Measurements from ENCODE around the gene NFU1. TPM values are rescaled to one million over a fixed set of nuclear protein-coding genes. Genes with fewer than 3 reads are reported as not detected.

NFU1 gene
- total and polyA plus RNA-seq, 9 of the 15 experiments (the other 6 are each of a cell fraction or from before 2014, with no cell fraction given): 33.3 to 61.8 (median 53.7) TPM

DNA sequence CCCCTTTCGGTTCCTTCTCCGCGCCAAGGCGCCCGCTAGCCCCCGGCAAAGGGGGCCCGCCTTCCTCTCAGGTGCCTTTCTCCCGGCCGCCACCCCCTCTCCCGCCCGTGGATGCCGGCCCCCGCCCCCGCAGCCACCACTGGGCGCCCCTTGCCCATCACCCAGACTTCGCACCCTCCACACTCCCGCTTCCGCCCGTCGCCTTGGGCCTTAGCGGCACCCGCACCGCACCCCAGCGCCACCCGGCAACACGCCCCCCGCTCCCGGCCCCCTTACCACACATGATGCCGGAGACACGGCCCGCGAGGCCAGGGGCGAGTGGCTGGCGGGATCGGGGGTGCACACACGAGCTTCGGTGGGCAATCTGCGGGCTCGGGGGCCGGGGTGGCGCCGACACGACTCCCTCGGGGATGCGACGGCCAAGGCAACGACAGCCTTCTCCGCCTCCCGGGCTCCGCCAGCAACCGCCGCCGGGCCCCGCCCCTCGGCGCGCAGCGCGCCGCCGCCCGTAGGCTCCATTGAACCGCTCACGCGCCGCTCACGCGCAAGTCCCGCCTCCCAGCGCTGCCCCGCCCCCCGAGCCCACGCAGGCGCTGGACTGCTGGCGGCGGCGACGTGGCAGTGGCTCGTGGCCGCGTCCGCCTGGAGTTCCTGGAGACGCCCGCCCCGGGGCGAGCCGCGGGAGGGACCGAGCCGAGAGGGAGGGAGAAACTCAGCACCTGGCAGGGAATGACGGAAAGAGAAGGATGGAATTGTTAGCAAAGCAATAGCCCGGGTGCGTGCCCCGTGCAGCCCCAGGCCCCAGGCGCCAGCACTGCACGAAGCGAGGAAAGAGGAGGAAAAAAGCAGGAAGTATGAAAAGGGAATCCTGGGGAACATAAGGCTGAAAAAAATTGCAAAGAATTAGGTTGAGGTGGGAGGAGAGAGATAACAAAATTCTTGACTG lies 50.2 kb downstream of the NFU1 start, which contains the start of gene GFPT1 (continued):
- TF ChIP-seq, protein P1, sequence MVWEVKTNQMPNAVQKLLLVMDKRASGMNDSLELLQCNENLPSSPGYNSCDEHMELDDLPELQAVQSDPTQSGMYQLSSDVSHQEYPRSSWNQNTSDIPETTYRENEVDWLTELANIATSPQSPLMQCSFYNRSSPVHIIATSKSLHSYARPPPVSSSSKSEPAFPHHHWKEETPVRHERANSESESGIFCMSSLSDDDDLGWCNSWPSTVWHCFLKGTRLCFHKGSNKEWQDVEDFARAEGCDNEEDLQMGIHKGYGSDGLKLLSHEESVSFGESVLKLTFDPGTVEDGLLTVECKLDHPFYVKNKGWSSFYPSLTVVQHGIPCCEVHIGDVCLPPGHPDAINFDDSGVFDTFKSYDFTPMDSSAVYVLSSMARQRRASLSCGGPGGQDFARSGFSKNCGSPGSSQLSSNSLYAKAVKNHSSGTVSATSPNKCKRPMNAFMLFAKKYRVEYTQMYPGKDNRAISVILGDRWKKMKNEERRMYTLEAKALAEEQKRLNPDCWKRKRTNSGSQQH (CRISPR knock-in tag; IDR thresholded peaks at IDR 0.05): 0 out of 2 replicates have a peak, but pooled peaks have one; percentile 29
- peak; percentile 72; the same call in 1 of the 2 replicates for TF ChIP-seq THAP12 (CRISPR knock-in tag; IDR thresholded peaks at IDR 0.05)
- TF ChIP-seq, protein P2, sequence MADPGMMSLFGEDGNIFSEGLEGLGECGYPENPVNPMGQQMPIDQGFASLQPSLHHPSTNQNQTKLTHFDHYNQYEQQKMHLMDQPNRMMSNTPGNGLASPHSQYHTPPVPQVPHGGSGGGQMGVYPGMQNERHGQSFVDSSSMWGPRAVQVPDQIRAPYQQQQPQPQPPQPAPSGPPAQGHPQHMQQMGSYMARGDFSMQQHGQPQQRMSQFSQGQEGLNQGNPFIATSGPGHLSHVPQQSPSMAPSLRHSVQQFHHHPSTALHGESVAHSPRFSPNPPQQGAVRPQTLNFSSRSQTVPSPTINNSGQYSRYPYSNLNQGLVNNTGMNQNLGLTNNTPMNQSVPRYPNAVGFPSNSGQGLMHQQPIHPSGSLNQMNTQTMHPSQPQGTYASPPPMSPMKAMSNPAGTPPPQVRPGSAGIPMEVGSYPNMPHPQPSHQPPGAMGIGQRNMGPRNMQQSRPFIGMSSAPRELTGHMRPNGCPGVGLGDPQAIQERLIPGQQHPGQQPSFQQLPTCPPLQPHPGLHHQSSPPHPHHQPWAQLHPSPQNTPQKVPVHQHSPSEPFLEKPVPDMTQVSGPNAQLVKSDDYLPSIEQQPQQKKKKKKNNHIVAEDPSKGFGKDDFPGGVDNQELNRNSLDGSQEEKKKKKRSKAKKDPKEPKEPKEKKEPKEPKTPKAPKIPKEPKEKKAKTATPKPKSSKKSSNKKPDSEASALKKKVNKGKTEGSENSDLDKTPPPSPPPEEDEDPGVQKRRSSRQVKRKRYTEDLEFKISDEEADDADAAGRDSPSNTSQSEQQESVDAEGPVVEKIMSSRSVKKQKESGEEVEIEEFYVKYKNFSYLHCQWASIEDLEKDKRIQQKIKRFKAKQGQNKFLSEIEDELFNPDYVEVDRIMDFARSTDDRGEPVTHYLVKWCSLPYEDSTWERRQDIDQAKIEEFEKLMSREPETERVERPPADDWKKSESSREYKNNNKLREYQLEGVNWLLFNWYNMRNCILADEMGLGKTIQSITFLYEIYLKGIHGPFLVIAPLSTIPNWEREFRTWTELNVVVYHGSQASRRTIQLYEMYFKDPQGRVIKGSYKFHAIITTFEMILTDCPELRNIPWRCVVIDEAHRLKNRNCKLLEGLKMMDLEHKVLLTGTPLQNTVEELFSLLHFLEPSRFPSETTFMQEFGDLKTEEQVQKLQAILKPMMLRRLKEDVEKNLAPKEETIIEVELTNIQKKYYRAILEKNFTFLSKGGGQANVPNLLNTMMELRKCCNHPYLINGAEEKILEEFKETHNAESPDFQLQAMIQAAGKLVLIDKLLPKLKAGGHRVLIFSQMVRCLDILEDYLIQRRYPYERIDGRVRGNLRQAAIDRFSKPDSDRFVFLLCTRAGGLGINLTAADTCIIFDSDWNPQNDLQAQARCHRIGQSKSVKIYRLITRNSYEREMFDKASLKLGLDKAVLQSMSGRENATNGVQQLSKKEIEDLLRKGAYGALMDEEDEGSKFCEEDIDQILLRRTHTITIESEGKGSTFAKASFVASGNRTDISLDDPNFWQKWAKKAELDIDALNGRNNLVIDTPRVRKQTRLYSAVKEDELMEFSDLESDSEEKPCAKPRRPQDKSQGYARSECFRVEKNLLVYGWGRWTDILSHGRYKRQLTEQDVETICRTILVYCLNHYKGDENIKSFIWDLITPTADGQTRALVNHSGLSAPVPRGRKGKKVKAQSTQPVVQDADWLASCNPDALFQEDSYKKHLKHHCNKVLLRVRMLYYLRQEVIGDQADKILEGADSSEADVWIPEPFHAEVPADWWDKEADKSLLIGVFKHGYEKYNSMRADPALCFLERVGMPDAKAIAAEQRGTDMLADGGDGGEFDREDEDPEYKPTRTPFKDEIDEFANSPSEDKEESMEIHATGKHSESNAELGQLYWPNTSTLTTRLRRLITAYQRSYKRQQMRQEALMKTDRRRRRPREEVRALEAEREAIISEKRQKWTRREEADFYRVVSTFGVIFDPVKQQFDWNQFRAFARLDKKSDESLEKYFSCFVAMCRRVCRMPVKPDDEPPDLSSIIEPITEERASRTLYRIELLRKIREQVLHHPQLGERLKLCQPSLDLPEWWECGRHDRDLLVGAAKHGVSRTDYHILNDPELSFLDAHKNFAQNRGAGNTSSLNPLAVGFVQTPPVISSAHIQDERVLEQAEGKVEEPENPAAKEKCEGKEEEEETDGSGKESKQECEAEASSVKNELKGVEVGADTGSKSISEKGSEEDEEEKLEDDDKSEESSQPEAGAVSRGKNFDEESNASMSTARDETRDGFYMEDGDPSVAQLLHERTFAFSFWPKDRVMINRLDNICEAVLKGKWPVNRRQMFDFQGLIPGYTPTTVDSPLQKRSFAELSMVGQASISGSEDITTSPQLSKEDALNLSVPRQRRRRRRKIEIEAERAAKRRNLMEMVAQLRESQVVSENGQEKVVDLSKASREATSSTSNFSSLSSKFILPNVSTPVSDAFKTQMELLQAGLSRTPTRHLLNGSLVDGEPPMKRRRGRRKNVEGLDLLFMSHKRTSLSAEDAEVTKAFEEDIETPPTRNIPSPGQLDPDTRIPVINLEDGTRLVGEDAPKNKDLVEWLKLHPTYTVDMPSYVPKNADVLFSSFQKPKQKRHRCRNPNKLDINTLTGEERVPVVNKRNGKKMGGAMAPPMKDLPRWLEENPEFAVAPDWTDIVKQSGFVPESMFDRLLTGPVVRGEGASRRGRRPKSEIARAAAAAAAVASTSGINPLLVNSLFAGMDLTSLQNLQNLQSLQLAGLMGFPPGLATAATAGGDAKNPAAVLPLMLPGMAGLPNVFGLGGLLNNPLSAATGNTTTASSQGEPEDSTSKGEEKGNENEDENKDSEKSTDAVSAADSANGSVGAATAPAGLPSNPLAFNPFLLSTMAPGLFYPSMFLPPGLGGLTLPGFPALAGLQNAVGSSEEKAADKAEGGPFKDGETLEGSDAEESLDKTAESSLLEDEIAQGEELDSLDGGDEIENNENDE (IDR thresholded peaks at IDR 0.05; ENCODE audit: low read depth, low read length): no peak
- 0 out of 2 replicates have a peak, but pooled peaks have one; percentile 42 for TF ChIP-seq ZBTB49 (CRISPR knock-in tag; IDR thresholded peaks at IDR 0.05; ENCODE audit: borderline replicate concordance)
- peak; percentile 53; the same call in 1 of the 2 replicates for TF ChIP-seq FOXP1 (CRISPR knock-in tag; IDR thresholded peaks at IDR 0.05)

Data from K562 (cell line).